ENCODE data around the gene HDC.

Gene HDC, protein sequence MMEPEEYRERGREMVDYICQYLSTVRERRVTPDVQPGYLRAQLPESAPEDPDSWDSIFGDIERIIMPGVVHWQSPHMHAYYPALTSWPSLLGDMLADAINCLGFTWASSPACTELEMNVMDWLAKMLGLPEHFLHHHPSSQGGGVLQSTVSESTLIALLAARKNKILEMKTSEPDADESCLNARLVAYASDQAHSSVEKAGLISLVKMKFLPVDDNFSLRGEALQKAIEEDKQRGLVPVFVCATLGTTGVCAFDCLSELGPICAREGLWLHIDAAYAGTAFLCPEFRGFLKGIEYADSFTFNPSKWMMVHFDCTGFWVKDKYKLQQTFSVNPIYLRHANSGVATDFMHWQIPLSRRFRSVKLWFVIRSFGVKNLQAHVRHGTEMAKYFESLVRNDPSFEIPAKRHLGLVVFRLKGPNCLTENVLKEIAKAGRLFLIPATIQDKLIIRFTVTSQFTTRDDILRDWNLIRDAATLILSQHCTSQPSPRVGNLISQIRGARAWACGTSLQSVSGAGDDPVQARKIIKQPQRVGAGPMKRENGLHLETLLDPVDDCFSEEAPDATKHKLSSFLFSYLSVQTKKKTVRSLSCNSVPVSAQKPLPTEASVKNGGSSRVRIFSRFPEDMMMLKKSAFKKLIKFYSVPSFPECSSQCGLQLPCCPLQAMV

DNA sequence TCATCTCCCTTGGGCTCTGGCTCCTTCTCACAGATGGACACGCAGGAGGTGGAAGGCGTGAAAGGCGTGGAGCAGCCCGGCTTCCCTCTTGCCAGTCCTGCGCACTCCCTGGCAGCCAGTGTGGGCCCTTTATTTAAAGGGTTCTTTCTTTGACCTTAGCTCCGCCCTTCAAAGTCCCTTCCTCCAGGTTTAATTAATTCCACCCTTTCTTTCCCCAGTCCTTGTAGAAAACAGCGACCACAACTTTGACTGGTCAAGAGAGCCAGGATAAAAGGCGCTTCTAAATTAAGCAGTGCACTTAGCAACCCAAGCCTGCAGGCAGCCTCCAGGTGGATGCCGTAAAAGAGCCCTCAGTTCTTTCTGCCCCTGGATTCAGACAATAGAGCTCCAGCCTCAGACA lies at the start of gene HDC:
Gene HDC, minus strand, starts transcription at position 107 of the 400 bp plus-strand sequence. Its CDS starts 103 bp downstream, at position 4.
- DNase-seq (ENCODE audit: low read depth in 2 of 2): no peak

DNA sequence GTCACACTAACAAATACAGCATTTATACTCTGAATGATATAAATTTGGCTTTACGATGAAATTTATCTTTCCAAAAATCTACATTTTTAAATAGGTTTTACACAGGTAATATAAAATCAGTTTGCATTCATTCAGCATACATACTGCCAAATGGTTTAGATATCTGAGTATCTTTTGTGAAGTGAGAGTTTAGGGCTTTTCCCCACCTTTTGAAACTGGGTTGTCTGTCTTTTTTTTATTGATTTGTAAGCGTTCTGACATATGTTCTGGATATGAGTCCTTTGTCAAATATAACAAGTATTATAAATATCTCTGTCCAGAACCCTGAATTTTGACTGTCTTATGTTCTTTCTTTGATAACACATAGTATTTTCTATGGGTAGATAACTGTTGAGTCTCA lies 47.1 kb upstream of the HDC start:
- no peak for DNase-seq (ENCODE audit: low read depth in 2 of 2)

DNA sequence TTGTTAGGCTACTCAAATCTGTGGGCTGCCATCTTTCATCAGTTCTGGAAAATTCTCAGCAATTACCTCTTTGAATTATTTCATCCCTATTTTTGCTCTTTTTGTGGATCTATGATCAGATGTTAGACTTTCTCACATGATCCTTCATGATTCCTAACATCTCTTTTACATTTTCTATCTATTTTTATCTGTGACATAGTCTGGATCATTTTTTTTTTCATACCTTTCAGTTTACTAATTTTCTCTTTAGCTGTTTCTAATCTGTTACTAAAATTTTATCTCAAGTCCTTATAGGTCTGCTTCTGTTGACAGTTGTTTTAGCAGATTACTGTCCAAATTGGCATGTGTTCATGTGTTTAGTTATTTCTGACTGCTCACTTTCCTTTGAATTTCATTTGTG lies 42.3 kb upstream of the HDC start:
- DNase-seq (ENCODE audit: low read depth in 2 of 2): no peak

DNA sequence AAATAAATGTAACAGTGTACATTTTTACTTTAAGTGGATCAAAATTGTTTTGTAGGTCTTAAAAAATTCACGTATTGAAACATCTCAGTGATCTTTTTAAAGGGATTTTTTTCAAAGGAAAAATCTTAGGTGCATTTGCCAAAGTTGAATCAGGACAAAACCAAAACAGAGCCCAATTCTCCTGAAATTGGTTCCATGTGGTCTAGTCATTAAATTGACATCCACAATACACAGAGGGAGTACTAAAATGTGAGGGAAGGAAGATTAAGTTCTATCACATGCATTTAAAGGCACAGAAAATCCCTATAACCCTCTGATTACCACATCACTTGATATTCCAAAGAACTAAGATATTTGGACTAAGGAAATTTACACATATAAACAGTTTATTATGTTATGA lies 39.3 kb upstream of the HDC start:
- no peak for DNase-seq (ENCODE audit: low read depth in 2 of 2)

DNA sequence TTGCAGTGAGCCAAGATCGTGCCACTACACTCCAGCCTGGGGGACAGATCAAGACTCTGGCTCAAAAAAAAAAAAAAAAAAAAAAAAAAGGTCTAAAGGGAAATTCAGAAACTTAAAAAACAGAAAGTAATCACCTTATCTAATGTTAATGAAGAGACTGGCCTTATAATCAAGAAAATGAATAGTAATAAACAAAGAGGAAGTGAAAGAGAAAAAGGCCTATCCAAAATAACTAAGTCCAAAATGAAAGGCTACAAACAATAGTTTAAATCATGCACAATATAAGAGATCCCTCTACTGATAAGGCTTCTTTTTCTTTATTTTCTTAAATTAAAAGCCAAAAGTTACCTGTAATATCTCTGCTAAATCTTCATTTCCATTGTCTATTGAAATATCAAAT lies 37.1 kb upstream of the HDC start:
- no peak for DNase-seq (ENCODE audit: low read depth in 2 of 2)

DNA sequence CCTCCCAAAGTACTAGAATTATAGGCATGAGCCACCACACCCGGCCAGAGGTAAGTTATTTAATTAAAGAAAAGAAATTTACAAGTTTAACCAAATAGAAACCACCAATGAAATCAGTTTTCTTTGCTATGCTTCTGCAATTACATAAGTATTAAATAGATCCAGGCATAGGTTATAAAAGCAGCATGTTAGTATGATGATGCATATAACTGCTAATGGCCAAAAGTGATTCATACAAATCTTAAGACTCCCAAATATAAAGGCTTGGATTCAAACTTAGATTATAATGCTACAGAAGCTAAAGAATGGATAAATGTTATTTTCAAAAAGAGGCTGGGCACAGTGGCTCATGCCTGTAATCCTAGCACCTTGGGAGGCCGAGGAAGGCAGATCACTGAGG lies 32.8 kb upstream of the HDC start:
- DNase-seq (ENCODE audit: low read depth in 2 of 2): no peak

DNA sequence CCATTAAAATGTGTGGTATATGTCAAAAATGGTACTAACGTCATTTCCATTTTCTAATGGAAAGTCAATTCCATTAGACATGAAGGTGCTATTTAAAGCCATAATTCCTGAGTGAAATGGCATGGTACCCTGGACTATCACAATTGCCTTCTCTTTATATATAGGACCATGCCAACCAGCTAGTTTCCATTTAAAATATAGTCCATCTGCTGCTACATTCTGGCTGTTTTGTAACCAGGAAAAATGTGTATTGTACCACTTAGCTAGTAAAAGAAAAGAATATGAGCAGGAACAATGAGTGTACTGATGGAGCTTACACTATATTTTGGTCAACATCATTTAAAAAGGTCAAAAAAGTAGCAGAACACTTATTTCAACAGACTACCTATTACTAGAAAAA lies 30.4 kb upstream of the HDC start:
- no peak for DNase-seq (ENCODE audit: low read depth in 2 of 2)

DNA sequence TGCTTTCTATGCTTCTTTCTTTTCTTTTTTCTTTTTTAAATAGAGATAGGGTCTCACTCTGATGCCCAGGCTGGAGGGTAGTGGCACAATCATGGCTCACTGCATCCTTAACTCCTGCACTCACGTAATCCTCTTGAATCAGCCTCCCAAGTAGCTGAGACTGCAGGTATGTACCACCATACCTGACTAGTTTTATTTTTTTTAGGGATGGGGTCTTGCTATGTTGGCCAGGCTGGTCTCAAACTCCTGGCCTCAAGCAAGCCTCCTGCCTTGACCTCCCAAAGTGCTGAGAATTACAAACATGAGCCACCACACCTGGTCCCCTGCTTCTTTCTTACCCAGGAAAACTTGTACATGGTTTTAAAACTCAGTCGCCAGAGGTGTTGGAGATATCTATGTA lies 24.2 kb upstream of the HDC start:
- DNase-seq (ENCODE audit: low read depth in 2 of 2): no peak

DNA sequence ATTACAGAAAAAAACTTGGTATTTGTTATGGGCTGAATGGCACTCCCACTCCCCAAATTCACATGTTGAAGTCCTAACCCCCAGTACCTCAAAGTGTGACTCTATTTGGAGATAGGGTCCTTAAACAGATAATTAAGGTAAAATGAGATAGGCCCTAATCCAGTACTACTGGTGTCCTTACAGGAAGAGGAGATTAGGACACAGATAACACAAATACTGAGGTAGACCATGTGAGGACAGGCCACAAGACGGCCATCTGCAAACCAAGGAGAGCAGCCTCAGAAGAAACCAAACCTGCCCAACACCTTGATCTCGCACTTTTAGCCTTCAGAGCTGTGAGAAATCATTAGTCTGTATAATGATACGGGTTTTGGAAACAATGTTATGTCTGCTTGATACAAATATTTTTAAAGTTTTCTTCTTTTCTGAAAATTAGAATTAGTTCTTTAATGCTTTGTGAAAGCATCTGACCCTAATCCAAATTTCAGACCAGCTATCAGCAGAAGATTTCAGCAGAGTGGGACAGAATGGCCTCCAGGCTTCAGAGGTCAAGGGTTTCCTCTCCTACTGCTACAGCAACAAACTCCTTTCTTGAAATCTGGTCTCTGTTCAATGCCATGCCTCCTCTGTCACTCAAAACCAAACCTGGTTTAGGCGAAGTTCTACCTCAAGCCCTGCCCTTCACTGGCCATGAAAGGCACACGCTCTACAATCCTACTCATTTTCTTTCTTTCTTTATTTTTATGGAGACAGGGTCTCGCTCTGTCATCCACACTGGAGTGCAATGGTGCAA lies 22.0 kb upstream of the HDC start:
- no peak for DNase-seq (ENCODE audit: low read depth in 2 of 2)

DNA sequence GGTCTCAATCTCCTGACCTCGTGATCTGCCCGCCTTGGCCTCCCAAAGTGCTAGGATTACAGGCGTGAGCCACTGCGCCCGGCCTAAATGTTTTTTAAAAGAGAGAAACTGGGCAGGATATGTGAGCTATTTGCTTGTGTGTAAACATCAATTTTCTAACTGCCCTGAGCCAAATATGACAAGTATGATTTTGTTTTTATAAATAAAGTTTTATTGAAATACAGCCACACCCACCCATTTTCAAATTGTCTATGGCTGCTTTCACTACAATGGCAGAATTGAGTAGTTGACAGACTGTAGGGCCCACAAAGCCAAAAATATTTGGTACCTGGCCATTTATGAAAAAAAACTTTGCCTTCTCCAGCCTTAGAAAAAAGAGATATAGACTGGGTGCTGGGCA lies 15.9 kb upstream of the HDC start:
- no peak for DNase-seq (ENCODE audit: low read depth in 2 of 2)

DNA sequence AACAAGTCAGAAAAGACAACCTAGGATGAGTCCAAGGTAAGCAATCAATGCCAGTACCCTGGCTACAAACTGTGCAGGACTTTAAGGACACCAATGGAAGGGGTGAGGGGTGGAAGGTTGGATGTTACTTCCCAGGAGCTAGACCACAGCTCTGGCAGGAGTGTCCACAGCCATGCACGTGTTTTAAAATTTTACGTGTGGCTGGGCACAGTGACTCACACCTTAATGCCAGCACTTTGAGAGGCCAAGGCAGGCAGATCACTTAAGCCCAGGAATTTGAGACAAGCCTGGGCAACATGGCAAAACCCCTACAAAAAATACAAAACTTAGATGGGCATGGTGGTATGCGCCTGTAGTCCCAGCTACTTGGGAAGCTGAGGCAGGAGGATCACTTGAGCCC lies 14.7 kb upstream of the HDC start:
- no peak for DNase-seq (ENCODE audit: low read depth in 2 of 2)

DNA sequence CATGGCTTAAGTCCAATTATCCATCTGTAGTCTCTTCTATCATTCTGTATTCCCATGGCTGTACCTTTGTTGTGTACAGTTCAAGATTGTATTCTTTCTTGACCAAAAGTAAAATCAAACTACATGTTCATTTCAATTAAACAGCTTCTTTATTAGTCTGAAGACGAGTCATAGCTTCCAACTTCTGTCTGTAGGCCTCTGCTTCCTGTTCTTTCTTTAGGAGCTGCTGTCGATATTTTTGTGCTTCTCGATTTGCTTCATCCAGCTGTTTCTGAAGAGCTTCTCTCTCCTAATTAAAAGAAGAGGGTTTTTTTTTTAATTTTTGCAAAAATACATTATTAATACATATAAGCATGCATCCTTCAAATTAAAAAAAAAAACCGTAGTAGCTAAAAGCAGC lies 13.0 kb upstream of the HDC start:
- no peak for DNase-seq (ENCODE audit: low read depth in 2 of 2)

DNA sequence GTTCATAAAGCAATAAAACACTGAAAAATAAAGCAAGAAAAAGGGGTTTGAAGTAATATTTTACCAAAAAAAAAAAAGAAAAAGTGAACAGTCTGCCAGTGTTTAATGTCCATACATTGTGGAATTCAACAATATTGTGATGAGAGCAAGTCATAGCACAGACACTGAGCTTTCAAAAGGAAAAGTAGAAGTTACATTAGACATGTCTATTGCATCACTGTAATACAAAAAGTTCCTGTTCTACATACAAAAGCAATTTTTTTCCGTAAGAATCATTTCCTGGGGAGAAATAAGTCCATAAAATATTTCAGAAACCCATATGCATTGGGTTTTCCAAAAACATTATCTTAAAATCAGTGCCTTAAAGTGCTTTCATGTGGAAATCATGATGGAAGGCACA lies 11.8 kb upstream of the HDC start:
- DNase-seq (ENCODE audit: low read depth in 2 of 2): no peak

DNA sequence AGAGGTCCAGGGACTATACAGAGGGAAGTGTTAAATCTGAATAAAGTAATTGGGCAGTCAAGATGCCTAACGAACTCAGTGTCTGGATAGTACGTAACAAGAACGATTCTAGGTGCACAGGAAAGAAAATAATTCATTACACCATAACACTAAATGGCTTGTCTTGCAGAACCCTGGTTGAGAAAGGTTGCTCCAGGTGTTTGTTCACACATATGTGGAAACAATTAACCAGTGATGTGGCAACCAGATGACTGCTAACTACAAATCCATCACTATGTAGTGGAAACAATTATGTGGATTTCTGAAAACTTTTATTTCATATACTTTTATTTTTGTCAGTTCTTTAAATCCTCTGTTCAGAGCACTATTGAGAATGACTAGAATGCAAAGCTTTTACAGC lies 10.4 kb upstream of the HDC start:
- no peak for DNase-seq (ENCODE audit: low read depth in 2 of 2)

DNA sequence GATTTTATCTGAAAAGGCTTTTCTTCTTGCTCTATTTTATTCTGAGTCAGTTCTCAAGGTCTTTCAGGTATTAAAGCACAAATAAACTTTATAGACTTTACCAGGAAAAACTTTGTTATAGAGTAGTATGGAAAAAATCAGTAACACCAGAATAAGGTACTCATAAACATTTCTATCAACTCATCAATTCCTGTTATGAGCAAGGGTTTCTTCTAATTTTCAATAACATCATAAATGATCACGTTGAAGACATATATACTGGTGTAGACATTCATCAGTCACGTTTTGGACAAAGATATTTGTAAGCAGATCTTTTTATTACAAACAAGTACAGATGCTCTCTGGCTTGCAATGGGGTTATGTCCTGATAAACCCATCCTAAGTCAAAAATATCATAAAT lies 9.6 kb upstream of the HDC start:
- DNase-seq (ENCODE audit: low read depth in 2 of 2): no peak

DNA sequence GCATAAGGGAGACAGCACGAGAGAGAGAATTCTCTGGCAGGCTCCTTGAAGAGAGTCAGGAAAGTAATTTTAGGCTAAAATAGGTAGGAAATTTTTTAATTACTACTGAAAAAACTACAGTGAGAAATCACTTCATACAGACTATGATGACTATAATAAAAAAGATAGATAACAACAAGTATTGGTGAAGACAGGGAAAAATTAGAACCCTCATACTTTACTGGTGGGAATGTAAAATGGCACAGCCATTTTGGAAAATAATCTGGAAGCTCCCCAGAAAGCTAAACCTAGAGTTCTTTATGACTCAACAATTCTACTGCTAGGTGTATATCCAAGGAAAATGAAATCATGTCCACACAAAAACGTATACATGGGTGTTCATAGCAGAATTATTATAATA lies 2.1 kb upstream of the HDC start:
- no peak for DNase-seq (ENCODE audit: low read depth in 2 of 2)

DNA sequence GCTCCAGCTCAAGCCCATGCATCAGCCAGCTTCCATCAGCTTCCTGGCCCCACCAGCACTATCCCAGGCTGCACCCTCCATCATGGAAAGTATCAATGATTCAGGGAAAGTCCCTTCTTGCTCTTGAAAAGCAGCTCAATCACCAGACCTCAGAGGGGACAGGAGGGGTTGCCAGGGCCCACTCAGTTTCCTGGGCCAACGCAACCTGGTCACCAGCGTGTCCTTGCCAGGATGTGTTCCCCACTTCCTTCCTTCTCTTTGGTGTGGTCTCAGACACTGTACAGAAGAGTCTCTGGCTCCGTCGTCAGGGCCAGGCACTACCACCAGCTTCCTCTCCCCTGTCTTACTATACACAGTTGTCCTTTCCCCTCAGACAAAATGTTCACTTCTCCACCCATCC lies 3.0 kb downstream of the HDC start:
- DNase-seq (ENCODE audit: low read depth in 2 of 2): peak in 1 of 2 experiments; percentile 40

DNA sequence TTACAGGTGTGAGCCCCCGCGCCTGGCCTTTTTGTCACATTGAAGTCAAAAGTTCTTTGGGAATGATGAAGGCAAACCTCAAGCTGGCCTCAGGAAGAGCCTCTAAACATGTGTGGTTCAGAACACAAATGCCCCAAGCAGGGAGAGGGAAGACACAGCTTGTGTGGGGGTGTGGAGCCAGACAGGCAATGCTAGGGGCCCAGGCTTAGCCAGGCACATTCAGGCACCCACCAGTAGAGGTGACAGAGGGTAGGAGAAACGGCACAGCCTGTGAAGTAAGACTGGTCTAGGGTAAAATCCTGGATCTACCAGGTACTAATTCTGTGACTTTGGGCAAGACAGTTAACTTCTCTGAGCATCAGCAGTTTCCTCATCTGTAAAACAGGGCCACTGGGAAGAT lies 3.5 kb downstream of the HDC start:
- DNase-seq (ENCODE audit: low read depth in 2 of 2): no peak

DNA sequence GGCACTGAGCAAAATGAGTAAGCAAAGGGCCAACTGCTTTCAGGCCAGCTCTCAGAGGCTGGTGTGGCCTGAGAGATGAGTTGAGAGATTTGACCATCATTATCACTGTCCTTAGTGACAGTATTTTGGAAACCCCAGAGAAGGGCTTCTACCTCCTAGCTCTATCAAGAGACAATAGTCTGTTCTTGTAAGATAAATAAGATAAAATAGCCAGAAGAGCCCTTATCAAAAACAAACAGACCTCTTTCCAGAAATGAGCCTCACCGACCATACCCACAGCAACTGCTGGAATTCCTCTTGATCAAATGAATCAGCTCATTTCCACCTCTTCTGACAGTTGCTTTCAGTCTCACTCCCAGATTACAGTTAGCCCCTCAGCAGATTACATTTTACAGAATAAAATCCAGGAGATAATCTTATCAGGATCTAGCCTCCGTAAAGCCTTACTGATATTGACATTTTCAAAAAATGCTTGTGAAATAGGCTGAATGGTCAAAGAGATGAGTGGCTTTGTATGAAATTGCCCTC lies 4.5 kb downstream of the HDC start:
- DNase-seq (ENCODE audit: low read depth in 2 of 2): no peak

DNA sequence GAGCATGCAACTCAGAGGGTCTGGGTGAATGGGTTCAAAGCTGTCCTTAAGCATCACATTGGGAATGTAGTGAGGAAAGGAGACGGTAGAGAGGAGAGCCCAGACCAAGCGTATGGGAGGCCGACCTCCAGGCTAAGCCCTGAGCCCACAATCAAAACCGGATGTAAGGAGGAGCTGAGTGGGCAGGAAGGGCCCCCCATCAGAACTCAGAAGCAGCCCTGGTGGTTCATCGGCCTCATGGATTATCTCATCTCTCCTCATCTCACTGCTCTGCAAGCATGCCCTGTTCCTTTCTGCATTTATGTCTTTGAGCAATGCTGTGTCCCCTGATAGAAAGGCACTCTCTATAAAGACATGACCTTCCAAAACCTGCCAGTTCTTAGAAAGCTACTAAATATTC lies 6.2 kb downstream of the HDC start:
- no peak for DNase-seq (ENCODE audit: low read depth in 2 of 2)

DNA sequence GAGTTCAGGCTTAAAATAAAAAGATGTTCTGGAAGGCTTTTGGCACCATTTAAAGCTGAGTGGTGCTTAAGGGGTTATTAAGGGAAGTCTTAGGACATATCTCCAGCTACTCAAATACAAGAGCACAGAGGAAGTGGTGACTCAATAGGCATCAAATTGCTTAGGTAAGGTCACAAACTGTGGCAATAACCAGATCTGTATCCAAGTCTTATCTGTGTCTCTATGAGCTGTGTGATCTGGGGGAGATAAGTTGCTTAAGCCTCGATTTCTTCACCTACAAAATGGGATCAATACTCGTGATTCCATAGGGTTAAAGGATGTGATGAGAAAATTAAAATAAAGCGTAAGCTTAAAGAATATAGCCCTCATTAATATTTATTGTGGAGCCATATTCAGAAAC lies 7.6 kb downstream of the HDC start:
- DNase-seq (ENCODE audit: low read depth in 2 of 2): no peak

DNA sequence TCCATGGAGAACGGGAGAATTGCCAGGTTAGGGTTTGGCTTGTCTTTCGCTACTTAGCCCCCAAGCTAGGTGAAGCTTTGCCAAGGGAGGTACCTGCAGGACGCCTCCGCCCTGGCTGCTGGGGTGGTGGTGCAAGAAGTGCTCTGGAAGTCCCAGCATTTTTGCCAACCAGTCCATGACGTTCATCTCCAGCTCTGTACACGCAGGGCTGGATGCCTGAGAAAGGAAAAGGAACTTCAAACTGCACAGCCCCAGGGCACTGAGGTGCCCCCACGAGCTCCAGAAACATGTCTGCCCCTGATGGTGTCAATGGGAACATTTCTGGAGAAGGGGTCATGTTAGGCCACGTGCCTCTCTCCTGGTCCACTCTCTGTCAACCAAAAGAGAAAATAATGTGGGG lies 8.2 kb downstream of the HDC start:
- DNase-seq (ENCODE audit: low read depth in 2 of 2): no peak

Measured in stimulated activated CD4-positive, alpha-beta T cell treated with anti-CD3 and anti-CD28 coated beads, Interleukin-12 subunit alpha, Interleukin-12 subunit beta, amount 100 ng/mL, for 24 hours (primary cell).